22Rv1 (cell line): ENCODE measurements around the gene KCTD3.

Source experiments
- ZFX ChIP-seq: fragments of 450-650 bp; IDR thresholded peaks from 2 replicates; pipeline ENCODE4 v1.6.1; 2017; ENCODE audit warnings: antibody characterized with exemption, borderline replicate concordance
- TF ChIP-seq, protein P1 (sequence below): fragments of 450-650 bp; IDR thresholded peaks from 2 replicates; pipeline ENCODE4 v1.5.1; 2017; ENCODE audit warnings: mild to moderate bottlenecking

DNA sequence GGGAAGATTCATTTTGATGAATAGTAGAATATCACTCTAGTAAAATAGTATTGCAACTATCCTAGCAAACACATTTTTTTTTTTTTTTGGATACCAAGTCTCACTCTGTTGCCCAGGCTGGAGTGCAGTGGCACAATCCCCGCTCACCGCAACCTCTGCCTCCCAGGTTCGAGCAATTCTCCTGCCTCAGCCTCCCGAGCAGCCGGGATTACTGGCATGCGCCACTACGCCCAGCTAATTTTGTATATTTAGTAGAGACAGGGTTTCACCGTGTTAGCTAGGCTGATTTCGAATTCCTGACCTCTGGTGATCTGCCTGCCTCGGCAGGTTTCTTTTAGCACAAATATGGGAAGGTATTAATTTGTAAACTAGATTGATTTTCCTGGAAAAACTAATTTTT lies 33.8 kb downstream of the KCTD3 start:
- TF ChIP-seq, protein P1, sequence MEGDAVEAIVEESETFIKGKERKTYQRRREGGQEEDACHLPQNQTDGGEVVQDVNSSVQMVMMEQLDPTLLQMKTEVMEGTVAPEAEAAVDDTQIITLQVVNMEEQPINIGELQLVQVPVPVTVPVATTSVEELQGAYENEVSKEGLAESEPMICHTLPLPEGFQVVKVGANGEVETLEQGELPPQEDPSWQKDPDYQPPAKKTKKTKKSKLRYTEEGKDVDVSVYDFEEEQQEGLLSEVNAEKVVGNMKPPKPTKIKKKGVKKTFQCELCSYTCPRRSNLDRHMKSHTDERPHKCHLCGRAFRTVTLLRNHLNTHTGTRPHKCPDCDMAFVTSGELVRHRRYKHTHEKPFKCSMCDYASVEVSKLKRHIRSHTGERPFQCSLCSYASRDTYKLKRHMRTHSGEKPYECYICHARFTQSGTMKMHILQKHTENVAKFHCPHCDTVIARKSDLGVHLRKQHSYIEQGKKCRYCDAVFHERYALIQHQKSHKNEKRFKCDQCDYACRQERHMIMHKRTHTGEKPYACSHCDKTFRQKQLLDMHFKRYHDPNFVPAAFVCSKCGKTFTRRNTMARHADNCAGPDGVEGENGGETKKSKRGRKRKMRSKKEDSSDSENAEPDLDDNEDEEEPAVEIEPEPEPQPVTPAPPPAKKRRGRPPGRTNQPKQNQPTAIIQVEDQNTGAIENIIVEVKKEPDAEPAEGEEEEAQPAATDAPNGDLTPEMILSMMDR, result no peak
- TF ChIP-seq ZFX, result no peak
